SIG-M5 treated with dmso at 0.1 percent for 504 hours (cell line): ENCODE results near the gene TAPBP.
A peak's percentile ranks its signal among the peaks of the same experiment; 100 is the strongest.
"Not testable (repeated sequence)": the region's sequence is repeated elsewhere in the genome, so short reads cannot be mapped to it uniquely, and the experiment has no call there.

Experiments
- DNase-seq: peaks from one replicate; lab custom pipeline; 2025; ENCODE audit not compliant: unreplicated experiment; lab: John Stamatoyannopoulos, UW

Gene TAPBP

DNA sequence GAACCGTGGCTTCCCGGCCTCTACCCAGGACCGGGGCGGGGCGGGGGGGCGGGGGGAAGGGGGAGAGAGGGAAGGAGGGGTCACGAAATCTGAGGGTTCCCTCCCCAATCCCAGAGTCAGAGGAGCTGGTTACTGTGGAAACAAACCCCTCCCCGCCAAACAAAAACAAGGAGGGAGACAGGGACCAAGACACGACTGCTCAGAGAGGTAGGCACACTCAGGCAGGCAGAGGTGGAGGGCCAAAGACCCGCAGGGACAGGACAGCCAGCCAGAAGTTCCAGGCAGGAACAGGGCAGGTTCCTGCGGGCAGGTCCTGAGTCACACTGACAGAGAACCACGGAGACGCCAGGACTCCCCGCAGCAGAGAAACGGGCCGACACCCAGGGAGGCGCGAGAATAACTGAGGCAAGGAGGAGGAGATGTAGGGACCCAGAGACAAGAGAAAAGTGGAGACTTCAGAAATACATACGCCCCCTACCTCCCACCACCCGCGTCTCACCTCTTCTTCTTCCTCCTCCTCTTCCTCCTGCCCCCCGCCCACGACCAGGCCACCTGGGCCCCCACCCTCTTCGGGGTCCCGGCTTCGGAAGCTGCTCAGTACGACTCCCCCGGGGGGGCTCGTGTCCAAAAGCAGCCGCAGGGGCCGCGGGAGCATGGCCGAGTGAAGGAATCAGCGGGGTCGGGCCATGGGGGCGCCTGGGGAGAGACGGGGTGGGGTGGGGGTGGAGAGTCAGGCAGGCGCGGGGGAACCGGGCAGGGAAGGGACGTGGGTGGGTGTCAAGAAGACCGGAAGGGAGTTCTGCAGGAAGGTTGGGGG, 15.7 kb downstream of the TAPBP start:
- DNase-seq, result peak; percentile 74

DNA sequence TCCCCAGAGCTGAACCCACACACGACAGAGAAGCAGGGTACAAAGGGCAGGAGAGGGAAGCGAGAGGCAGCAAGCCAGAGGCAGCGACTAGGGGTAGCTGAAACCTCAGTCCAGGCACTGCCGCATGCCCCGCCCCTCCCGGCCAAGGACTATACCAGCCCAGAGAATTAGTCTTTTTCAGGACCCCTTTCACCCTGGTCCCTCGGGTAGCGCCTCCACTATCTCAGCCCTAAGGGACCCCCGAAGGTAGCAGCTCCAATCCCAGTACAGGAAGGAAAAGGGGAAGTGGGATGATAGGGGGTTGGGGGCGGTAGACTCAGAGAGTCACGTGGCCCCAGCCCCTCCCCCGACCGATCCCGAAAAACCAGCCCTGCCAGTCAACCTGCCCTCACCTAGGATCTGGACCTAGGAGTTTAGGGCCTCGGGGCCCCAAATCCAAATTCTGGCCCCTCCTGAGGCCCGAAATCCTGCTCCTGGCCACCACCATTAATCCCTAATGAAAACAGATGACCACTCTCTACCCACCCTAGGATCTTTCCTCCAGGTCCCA, 16.4 kb downstream of the TAPBP start:
- DNase-seq, result peak; percentile 49

DNA sequence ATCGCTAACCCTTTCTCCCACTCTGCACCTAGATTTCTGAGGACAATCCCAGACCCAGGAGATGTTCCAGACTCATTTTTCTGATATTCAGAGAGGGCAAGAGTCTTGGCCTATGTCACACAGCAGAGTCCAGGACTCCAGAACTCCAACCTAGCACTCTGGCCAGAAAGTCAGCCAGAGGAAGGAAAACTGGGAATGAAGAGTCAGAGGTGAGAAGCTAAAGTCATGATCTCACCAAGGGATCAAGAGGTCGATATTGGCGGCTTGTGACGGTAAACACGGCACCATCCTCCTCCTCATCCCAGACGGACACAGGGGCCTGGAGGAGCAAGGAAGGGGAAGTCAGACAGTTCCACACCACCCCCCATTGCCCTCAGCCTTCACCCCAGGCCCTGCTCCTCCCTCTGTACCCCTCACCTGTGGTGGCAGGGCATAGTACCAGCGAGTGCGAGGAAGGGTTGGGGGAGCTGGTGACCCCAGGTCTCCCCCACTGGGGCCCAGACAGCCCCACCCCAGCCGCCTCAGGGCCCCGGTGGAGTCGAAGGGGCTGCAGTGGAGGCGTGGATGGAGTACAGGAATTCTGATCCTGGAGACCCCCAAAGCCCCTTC, 17.0 kb downstream of the TAPBP start:
- no peak for DNase-seq

DNA sequence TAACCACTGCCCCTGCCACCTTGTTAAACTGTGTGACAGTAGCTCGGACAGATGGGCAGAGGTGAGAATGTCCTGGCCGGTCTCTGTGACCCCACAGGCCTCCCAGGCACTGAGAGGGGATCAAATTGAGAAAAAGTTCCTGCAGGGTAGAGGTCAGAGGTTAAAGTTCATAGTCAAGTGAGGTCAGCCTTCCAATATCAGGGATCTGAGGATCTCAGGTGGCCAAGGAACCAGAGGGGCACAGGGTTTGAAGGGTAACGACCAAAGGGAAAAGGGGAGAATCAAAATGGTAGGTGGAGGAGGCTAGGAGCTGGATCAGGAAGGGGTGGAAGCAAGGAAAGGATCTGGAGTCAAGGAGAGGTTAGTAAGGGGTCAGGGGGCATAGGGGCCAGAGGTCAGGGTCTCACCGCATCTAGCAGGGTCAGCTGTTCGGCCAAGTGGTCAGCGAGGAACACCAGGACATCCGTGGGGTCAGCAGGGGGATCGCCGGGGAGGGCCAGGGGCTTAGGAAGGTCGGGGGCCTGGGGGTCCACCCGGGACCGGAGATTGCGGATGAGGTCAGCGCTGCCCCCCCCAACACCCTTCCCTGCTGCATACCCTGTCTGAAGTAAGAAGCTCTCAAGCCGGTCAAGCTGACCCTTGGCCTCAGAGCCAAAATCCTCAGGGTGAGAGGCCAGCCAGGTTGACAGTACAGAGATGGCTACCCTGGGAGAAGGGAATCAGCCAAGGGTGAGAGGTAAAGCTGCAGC, 18.1 kb downstream of the TAPBP start:
- DNase-seq, result no peak

DNA sequence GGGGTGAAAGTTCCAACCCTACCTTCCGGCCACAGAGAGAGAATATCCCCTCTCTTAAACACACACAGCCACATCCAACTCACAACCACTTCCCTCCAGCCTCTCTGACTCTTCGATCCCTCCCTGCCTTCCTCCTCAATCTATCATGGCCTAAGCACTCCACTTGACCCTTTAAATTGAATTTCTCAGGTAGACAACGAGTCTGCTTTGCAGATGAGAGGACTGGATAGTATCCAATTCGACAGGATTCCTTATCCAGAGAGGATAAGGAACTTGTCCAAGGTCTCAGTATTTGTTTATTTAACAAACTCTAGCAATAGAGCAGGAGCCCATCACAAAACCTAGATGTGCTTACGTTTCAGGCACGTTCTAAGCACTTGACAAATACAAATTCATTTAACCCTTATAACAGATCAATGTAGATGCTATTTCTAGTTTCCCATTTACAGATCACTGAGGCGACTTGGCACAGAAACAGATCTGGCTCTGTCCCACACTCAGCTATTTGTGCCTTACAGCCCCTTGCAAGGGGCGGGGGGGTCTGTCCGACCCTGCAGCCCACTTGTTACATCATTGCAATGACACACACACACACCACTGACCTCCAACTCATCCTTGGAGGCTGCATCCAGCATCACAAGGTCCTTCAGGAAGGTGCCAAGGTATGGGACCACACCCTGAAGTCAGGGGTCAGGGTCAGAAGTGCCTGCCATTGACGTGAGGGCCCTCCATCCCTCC, 19.6 kb downstream of the TAPBP start:
- DNase-seq, result no peak

GRCh38 chr6:33292996-33293682, 20.7 kb downstream of the TAPBP start:
- no peak for DNase-seq

DNA sequence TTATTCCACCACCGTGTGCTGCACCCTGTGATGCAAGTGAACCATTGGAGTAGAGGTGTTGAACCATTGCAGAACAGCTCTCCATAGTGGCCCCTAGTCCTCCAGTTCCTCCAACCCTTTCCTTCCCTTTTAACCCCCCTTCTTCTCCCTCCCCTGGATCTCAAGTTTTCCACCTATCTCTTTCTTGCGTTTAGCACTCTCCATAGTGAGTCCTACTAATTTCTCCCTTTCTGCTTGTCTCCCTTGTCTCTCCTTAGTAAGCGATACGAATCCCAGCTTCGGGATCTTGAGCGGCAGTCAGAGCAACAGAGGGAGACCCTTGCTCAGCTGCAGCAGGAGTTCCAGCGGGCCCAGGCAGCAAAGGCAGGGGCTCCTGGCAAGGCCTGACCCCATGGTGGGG, 23.4 kb downstream of the TAPBP start:
- no peak for DNase-seq

DNA sequence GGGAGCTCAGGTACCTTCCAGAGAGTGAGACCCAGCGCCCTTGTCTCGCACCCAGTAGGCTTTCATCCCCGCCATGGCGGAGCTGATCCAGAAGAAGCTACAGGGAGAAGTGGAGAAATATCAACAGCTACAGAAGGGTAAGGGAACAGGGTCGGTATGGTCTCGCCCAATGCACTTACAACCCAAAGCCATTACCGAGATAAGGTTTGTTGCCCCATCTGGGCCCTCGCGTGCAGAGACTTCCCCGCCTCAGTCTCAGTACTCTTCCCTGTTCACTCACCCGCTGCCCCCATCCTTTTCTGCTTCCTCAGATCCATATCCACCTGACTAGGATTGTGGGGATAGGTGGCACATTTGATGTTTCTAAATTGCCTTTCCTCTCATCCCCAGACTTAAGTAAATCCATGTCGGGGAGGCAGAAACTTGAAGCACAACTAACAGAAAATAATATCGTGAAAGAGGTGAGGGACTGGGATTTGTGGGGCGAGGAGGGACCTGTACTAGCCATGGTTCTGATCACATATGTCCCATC, 24.0 kb downstream of the TAPBP start:
- DNase-seq, result no peak

DNA sequence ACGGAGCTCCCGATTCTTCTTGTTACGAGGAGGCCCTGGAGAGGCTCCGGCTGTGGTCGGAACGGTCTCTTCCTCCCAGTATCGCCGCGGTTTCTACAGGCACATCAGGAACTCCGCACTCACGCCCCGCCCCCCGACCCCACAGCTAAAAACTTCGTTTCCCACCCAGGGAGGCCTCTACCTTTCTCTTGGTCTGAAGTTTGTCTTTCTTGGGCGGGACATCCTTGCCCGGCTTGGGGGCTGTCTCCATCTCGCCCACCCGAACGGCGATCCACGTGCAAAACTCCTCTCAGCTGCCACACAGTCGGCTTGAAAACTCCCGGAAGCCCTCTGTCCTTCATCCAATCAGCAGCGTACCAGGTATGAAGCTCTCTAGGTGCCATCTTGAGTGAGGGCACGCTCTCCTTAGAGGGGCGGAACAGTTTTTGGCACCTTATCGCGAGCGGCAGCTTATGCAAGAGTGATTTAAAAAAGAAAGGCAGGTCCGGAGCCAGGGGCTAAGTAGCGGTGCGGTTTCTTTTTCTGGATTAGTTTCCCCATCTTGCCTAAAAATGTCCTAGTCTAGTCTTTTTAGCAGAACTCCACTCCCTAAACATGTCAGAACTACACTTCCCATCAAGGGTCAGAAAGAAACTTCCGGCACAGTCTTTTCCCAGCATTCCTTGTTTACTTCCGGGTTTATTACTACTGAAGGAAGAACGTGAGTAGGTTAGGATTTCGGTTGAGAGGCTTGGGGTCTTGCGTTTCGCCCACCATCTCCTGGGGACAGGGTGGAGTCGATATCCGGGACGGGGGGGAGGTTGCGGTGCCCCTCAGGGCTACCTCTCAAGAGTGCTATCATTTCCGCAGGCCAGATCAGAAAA, 24.7 kb downstream of the TAPBP start, which contains the start of the genes PFDN6 and WDR46:
Gene PFDN6 (plus strand): TSS at position 681 of the 863 bp plus-strand sequence. CDS start 256 bp downstream, outside the sequence.
Gene WDR46 (minus strand): TSS at position 319 of the 863 bp plus-strand sequence. CDS start 69 bp downstream, at position 250.
- peak; percentile 97 for DNase-seq

- peak; percentile 11 for DNase-seq
Measured at GRCh38 chr6:33288141-33288920, 25.5 kb downstream of the TAPBP start.

DNA sequence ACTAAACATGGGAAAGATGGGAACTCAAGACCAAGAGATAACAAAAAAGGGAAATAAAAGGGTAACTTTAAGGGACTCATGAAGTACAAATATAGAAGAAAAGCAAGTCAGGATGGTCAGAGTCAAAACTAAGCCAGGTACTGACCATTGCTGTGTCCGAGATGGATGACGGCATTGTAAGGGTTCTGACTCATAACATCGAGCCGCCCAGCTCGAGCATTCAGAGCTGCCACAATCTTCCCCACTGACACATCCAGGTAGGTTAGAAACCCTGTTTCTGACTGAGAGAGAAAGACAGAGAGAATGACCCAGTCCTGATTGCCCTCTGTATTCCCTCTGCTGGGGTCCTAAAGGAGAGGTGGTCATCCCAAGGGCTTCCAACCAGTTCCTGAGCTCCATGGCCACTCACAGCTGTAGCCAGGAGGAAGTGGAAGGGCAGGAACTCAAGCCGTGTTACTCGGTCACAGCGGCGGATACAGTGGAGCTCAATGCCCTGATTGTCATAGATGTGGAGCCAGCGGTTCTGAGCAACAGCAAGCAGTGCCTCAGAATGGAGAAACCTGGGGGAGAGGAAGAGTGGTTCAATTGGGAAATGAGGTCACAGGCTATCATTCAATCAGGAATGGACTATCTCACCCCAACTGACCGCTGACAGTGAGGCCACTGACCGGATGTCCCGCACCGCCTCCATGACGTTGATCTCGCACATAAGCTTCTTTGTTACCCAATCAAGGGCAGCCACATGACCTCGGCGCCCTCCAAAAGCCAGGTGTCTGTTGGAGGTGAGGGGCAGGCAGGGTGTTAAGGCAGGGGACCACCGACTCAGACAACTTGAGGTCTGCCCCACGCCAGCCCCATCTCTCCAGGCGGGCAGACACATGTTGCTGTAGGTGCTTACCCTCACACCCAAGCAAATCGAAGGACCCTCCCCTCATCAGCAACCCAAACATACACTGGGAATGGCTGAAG, 26.6 kb downstream of the TAPBP start:
- DNase-seq, result no peak

DNA sequence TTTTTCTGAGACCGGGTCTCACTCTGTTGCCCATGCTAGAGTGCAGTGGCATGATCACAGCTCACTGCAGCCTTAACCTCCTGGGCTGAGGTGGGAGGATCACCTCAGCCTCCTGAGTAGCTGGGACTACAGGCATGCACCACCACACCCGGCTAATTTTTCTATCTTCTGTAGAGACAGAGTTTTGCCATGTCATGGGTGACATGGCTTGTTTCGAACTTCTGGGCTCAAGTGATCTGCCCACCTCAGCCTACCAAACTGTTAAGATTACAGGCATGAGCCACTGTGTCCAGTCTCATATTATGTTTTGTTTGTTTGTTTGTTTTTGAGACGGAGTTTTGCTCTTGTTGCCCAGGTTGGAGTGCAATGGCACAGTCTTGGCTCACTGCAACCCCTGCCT, 28.7 kb downstream of the TAPBP start:
- not testable (repeated sequence) for DNase-seq

- no peak for DNase-seq
Measured at GRCh38 chr6:33280539-33280938, 33.3 kb downstream of the TAPBP start.

DNA sequence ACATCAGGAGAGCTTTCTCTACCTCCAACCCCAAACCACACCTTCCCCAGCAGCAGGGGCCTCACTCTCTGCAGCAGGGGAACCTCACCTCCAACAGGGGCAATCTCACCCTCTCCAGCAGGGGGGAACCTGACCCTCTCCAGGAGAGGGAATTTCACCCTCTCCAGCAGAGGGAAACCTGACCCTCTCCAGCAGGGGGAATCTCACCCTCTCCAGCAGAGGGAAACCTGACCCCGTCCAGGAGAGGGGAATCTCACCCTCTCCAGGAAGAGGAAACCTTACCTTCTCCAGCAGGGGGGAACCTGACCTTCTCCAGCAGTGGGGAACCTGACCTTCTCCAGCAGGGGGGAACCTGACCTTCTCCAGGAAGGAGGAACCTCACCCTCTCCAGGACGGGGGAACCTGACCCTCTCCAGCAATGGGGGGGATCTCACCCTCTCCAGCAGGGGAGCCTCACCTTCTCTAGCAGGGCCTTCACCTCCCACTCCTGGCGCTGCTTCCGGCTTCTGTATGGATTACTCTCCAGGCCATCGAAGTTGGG, 33.8 kb downstream of the TAPBP start:
- peak; percentile 15 for DNase-seq

- no peak for DNase-seq
Measured at GRCh38 chr6:33279257-33279695, 34.6 kb downstream of the TAPBP start.

- DNase-seq, result no peak
Measured at GRCh38 chr6:33278810-33279209, 35.1 kb downstream of the TAPBP start.

DNA sequence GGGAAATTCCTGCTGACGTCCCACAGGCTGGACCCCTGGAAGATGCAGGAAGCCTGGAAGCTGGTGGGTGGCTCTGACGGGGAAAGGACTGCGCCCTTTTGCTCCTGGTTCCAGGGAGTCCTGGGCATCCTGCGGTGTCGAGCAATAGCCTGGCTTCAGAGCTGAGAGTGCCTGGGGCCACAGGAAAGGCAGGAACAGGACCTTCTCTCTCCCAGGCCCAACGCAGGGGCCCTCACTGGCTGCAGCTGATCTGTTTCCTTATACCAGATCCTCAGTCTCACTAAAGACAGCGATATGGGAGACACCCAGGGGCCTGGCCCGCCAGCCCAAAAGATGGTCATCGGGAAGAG, 35.5 kb downstream of the TAPBP start:
- DNase-seq, result no peak
